ENCODE measurements around the gene RERG.

The RERG gene

GRCh38 chr12:15220915-15221885, at the start of gene RERG:
Gene RERG (minus strand): TSS chr12:15221417. CDS start chr12:15217489, 3,928 bp downstream.
- Histone ChIP-seq H3K4me3 (replicated peaks; ENCODE audit: low read depth, low read length) (peak within 1 kb of the TSS; percentile 4; the same call in 1 of the 2 replicates), H3K36me3 (ENCODE audit: control insufficient read depth, insufficient read depth, low read length) (no peaks in the 10 kb centered on the region), H3K27me3 (replicated peaks; ENCODE audit: control insufficient read depth, insufficient read depth, low read length) (no peaks in the 10 kb centered on the region; the same call in none of the 2 replicates)
- peak; percentile 91 for TF ChIP-seq CTCF (IDR thresholded peaks at IDR 0.05; ENCODE audit: insufficient read depth, low read length, poor library complexity, severe bottlenecking)
- peak; percentile 79 for DNase-seq (ENCODE audit: extremely low read depth, insufficient read length)

- no peaks in the 10 kb centered on the region for H3K27me3 ChIP-seq (replicated peaks; ENCODE audit: control insufficient read depth, insufficient read depth, low read length)
- H3K36me3 ChIP-seq (ENCODE audit: control insufficient read depth, insufficient read depth, low read length) = no peaks in the 10 kb centered on the region
- DNase-seq (ENCODE audit: extremely low read depth, insufficient read length) = no peak
- TF ChIP-seq CTCF (IDR thresholded peaks at IDR 0.05; ENCODE audit: insufficient read depth, low read length, poor library complexity, severe bottlenecking) = no peak
- H3K4me3 ChIP-seq (replicated peaks; ENCODE audit: low read depth, low read length) = no peak overlapping the region
Measured at GRCh38 chr12:15270591-15270990, 49.4 kb upstream of the RERG start.

GRCh38 chr12:15268927-15269552, 47.8 kb upstream of the RERG start:
- DNase-seq (ENCODE audit: extremely low read depth, insufficient read length) = peak; percentile 15
- Histone ChIP-seq H3K36me3 (ENCODE audit: control insufficient read depth, insufficient read depth, low read length) (no peaks in the 10 kb centered on the region), H3K4me3 (replicated peaks; ENCODE audit: low read depth, low read length) (no peak overlapping the region)

GRCh38 chr12:15268309-15268708, 47.1 kb upstream of the RERG start:
- H3K27me3 ChIP-seq (replicated peaks; ENCODE audit: control insufficient read depth, insufficient read depth, low read length) = no peaks in the 10 kb centered on the region
- no peaks in the 10 kb centered on the region for H3K36me3 ChIP-seq (ENCODE audit: control insufficient read depth, insufficient read depth, low read length)
- no peak for DNase-seq (ENCODE audit: extremely low read depth, insufficient read length)
- no peak for TF ChIP-seq CTCF (IDR thresholded peaks at IDR 0.05; ENCODE audit: insufficient read depth, low read length, poor library complexity, severe bottlenecking)
- H3K4me3 ChIP-seq (replicated peaks; ENCODE audit: low read depth, low read length) = no peak overlapping the region

More at GRCh38 chr12:15268927-15269552, 47.8 kb upstream of the RERG start:
- TF ChIP-seq CTCF (IDR thresholded peaks at IDR 0.05; ENCODE audit: insufficient read depth, low read length, poor library complexity, severe bottlenecking) = peak; percentile 83
- H3K27me3 ChIP-seq (replicated peaks; ENCODE audit: control insufficient read depth, insufficient read depth, low read length) = no peaks in the 10 kb centered on the region

GRCh38 chr12:15265875-15266274, 44.7 kb upstream of the RERG start:
- DNase-seq (ENCODE audit: extremely low read depth, insufficient read length) = no peak
- Histone ChIP-seq H3K4me3 (replicated peaks; ENCODE audit: low read depth, low read length) (no peak overlapping the region), H3K36me3 (ENCODE audit: control insufficient read depth, insufficient read depth, low read length) (no peaks in the 10 kb centered on the region), H3K27me3 (replicated peaks; ENCODE audit: control insufficient read depth, insufficient read depth, low read length) (no peaks in the 10 kb centered on the region)
- no peak for TF ChIP-seq CTCF (IDR thresholded peaks at IDR 0.05; ENCODE audit: insufficient read depth, low read length, poor library complexity, severe bottlenecking)
